Hematopoietic multipotent progenitor cell treated with erythropoietin and hydrocortisone succinate and interleukin-3 and kit ligand, for 4 days (in vitro differentiated cells): Measurements from ENCODE around the gene ELOVL6.

Source experiments
- DNase-seq: peaks from one replicate; pipeline ENCODE4 v3.0.0-alpha.2; 2015

Gene ELOVL6

DNA sequence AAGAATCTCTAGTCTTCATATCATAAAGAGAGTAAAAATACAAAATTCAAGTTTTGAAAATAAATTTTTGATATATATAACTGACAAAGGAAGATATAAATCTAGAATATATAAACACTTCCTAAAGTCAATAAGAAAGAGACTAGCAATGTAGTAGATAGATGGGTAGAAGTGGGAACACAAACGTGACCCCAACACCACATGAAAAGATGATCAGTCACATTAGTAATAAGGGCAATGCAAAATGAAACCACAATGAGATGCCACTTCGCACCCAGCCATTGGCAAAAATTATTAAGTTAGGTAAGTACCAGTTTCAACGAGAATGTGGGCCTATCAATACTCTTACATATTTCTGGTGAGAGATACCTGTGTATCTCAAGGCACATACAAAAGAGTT is 179.3 kb downstream of the ELOVL6 start:
- DNase-seq = no peak

GRCh38 chr4:110014233-110014632 is 184.2 kb downstream of the ELOVL6 start:
- DNase-seq = no peak

GRCh38 chr4:110012917-110013316 is 185.5 kb downstream of the ELOVL6 start:
- no peak for DNase-seq

DNA sequence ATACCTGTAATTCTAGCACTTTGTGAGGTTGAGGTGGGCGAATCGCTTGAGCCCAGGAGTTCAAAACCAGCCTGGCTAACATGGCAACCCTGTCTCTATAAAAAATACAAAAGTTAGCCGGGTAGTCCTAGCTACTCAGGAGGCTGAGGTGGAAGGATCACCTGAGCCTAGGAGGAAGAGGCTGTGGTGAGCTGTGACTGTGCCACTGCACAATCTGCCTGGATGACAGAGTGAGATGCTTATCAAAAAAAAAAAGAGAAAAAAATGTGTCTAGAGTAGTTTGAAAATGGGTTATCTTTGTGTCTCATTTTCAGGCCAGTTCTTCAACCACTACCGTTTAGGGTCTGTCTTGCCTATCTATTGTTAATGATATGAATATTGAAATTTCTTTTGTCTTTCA is 187.6 kb downstream of the ELOVL6 start:
- DNase-seq = no peak

DNA sequence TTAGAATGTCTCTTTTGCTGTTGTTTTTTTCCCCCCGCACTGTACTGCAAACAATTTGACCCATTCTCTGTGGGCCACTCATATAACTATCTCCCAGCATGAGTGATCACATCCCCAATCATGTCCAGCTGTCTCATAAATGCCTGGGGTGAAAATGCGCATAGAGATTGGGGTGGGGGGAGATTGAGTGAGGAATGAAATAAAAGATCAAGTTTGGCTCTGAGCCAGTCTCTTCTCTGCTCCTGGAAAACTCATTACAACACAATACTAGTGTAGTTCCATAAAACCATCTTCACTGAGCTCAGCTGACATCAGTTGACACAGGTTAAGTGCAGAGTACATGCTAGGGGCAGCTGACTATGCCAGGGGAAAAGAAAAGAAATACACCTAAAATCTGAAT is 188.9 kb downstream of the ELOVL6 start:
- no peak for DNase-seq

DNA sequence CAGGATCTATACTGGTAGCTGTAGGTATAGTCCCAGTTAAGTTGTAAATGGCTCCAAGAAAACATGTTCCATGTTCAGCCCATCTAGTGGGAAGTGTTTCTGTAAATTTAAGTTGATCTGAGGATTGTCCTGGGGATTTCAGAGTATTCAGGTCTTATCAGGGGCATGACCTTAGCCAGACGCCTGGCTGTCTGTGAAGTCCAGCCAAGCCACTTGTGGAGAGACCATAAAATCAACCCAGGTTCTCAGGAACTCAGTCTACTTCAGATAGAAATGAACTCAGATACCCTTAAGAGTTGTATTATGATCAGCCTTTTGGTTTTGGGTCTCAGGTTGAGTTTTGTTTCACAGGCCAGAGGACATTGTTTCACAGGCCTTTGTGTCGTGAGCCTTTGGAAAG is 189.9 kb downstream of the ELOVL6 start:
- no peak for DNase-seq

- no peak for DNase-seq
Observed at GRCh38 chr4:110007217-110007616, 191.2 kb downstream of the ELOVL6 start.

DNA sequence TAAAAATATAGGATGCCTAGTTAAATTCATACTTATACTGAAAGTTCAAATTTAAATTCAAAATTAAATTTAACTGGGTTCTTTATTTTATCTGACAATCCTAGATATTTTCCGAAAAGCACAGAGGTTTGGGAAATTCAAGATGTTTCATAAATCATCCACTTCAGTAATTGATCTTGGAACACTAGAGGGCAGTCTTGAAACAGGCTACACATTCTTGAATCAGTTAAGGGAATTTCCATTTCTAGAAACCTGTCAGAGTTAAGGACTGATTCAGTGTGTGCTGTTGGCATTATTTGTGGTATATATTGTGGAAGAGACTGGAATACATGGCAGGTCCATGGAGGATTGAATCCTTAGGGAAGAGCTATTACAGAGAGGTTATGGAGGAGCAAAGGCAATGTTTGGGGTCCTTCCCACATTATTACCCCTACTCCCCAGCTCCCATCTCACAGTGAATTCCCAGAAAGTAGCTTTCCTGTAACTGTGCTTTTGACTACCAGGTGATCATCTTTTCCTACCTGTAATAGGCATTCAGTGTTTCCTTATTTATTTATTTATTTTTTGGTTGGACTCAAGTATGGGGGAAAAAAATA is 192.9 kb downstream of the ELOVL6 start:
- DNase-seq = peak; percentile 86

- DNase-seq = no peak
Observed at GRCh38 chr4:110004556-110004955, 193.9 kb downstream of the ELOVL6 start.

DNA sequence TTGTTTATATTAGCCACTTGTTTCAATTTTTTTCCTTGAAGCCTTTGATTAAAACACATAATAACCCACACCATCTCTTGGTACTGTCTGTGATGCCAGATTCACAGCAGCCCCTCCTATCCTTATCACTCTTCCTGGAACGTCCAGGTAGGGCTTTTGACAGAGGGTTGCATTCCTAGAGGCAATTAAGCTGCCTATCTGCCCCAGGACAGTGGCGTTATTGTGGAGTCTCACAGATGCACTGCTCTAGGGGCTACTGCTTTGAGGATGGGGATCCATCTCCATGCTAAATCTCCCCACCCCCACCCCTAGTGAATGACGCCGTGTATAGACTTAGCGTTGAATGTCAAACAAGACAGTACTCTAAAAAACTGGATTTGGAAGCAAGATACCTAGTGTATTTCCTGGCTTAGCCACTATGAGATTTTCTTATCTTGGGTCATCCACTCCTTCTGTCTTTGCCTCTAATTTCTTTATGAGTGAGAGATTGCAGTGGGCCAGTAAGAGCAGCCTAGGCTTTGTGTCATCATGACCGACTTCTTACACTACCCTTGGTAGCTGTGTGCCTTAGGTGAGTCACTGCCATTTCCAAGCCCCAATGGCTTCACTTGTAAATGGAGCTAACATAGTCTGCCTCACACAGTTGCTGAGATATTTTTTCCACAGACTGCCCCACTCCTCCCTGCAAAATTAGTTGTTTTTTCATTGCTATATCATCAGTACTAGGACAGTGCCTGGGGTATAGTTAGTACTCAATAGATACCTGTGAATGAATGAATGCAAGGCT is 194.8 kb downstream of the ELOVL6 start:
- DNase-seq = no peak

DNA sequence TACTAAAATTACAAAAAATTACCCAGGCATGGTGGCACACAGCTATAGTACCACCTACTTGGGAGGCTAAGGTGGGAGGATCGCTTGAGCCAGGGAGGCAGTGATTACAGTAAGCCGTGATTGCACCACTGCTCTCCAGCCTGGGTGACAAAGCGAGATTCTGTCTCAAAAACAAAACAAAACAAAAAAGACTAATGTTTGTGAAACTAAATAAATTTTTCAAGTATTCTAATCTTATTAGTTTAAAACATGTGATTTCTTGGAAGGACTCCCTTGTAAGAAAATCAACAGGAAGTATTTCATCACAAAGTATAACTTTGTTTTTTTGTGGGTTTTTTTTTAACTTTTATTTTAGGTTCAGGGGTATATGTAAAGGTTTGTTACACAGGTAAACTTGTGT is 196.1 kb downstream of the ELOVL6 start:
- no peak for DNase-seq

GRCh38 chr4:109999585-109999912 is 198.9 kb downstream of the ELOVL6 start:
- no peak for DNase-seq

DNA sequence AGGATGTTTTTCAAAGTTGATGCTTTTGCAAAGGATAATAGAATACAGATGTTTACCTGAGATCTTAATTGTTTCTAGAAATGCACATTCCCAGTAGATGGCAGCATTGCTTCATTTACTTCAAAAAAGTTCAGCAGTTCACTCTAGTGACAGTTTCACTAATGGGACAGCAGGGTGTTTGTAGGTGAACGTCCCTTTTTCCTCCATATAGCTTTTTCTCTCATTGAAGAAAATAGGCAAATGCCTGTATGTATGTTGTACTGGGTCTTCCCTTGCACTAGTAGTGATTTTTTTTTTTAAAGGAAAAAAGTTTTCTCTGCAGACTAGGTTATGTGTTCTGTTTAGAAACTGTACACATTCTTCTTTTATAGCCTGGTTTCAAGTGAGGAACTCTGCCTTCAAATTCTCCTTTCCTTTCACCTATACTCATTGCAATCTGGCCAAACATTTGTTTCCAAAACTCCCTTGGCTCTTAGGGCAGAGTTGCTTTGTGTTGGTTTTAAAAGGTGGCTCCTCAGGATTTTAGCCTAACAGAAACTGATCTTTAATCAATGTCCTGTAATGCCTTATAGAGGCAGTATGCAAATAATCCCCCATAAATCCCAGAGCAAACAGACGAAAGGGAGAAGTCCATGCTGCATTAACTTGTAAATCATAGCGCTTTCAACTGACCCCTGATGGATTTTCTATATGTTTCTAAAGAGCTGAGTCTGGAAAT is 199.4 kb downstream of the ELOVL6 start:
- DNase-seq = peak; percentile 86

DNA sequence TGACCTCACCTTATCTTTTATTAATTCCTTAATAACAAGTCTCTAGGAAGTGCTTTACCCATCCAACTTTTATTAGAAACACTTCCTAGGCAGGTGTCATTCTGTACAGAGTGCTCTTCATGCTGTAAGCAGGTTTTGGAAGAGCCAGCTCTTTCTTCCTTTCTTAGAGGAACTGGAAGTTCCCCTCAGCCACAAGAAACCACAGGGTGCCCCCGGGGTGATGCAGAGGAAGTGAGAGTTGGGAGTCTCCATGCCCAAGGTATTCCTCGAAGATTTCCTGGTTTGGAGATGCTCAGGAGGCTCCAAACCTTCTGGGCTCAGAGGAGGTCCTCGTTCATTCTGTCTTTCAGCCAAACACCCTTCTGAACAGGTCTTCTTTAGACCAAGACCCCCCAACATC is 201.9 kb downstream of the ELOVL6 start:
- no peak for DNase-seq
